GM18505 (cell line): ENCODE data around the gene HAPLN2.

ENCODE experiments used
- ATAC-seq: cut with Tn5 transposase; IDR thresholded peaks from one replicate; pipeline ENCODE4 v1.9.1; 2021; ENCODE audit not compliant: unreplicated experiment
- POLR2A ChIP-seq: IDR thresholded peaks from 4 replicates; pipeline ENCODE4 v1.6.1; 2011; ENCODE audit warnings: borderline replicate concordance; ENCODE audit not compliant: insufficient read depth, insufficient read length; ENCODE audit errors: extremely low read depth

Gene HAPLN2

DNA sequence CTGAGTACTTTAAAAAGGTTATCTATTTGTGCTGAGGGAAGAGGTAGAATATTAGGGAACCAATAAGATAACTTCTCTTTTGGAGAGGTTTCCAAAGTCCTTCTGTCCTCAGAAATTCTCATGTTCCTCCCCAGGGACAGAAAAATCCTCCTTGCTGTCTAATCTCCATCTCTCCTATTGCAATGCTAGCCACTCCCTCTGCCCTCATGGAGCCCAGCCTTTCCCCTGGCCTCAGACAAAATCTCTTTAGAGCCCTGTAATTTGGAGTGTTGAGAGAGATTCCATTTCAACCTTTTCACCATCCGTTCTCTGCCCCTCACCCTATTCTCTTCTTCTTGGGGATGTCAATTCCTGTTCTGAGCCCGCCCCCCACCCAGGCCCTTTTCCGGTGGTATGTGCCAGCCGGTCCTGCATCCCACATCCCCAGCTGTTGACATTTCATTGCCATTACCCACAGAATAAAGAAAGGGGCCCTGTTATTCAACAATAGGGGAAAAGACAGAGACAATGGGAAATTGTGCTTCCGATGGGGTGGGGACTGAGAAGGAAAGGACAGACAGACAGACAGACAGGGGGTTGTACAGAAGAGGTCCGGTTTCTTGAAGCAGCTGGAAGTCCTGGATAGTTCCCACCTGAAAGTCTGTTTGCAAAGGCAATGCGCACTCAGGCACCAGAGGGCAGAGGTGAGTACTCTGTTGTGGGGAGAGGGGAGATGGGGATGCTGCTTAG lies at the start of gene HAPLN2:
TSS of gene HAPLN2 (plus strand) at position 563 of the 729 bp plus-strand sequence. CDS start 4,076 bp downstream, outside the sequence.
- no peak for ATAC-seq
- no peak for TF ChIP-seq POLR2A

DNA sequence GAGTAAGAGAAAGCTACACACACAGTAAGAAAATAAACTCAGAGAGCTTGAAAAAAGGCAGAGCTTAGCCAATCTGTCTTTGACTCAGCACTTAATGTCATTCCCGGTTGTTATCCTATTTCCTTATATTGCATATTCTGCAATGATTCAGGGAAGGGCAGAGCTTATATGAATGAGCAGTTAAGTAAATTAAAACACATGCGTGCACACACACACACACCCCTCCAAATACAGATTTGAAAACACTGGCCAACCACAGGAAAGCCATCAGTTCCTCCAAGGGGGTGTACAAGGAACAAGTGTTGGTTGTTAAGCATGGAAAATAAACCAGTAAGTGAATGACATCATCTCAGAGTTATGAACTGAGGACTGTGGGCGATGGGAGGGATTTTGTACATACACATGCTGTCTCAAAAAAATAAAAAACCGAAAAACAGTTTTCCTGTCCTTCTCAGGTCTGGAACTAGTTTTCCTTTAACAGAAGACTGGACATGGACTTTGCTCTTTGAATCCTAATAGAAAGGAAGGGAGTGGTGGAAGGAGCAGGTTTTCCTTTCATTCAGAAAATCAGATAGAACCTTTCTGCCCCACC lies 47.9 kb upstream of the HAPLN2 start:
- no peak for TF ChIP-seq POLR2A
- ATAC-seq = no peak

DNA sequence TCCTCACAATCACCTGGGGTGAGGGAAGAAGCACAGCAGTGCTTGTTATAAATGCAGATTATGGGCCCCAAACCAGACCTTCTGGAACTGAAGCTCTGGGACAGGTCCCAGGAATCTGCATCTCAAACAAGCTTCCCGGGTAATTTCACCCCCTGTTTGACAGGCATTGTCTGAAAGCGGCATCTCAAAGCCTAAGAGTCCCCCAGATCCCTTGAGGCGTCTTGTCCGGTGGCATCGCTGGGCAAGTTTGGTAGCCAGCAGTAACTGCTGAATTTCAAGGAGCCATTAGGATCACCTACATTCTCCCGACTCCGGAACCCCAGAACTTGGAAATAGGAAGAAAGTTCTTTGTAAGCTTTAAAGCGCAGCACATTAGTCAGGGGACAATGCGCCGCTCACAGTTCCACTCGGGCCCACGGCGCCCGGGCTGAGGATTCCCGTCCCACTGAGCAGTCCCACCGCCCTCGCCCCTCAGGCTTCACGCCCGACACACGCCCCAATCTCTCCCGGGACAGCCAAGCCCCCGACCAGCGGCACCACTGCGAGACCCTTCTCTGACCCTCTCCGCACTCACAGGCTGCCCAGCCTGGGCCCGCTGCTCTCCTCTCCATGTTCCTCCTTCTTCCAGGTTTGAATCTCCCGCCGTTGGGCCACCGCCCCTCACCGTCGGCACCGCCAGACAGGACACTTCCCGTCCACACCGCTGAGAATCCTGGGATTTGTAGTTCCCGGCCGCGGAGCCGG lies 47.1 kb upstream of the HAPLN2 start, which contains the start of gene IQGAP3:
TSS of gene IQGAP3 (minus strand) at position 647 of the 744 bp plus-strand sequence. CDS start at position 611, 36 bp downstream.
- TF ChIP-seq POLR2A = no peak
- no peak for ATAC-seq

- no peak for ATAC-seq
- no peak for TF ChIP-seq POLR2A
These were observed 46.6 kb upstream of the HAPLN2 start for GRCh38 chr1:156572663-156573018.

GRCh38 chr1:156574039-156574633 lies 45.1 kb upstream of the HAPLN2 start:
- no peak for TF ChIP-seq POLR2A
- ATAC-seq = no peak

- no peak for ATAC-seq
- no peak for TF ChIP-seq POLR2A
These were observed 41.7 kb upstream of the HAPLN2 start for GRCh38 chr1:156577550-156577949.

DNA sequence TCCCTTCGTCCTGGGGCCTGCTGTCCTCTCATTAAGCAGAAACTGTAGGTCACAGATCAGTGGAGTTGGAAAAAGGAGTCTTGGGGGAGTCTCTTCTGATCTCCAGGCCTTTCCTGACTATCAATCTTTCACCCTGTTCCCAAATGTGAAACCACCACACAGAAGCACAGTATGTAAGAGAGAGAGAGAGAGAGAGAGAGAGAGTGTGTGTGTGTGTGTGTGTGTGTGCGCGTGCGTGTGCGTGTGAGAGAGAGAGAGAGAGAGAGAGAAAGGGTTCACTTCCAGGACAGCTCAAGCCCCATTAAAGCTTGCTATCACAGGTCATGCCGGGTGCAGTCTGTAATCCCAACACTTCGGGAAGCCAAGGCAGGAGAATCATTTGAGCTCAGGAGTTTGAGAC lies 41.2 kb upstream of the HAPLN2 start:
- no peak for ATAC-seq
- TF ChIP-seq POLR2A = no peak

DNA sequence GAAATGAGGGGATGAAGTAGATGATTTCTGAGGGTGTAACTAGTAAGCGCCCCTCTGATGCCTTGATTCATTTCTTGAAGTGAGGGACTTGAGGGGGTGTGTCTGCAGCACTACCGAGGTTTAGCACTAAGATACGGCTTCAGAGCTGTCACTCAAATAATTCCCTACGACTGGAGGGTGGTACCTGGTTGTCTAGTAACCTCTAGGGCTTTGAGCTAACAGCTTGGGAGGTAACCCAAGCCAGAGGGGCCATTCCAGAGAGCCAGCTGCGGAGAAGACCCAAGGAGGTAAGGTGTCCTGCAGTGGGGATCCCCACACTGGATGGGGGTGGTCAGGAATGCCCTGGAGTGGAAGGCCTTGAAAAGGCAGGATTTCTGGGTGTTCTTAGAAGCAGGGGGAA lies 39.7 kb upstream of the HAPLN2 start, which contains the start of gene TTC24:
TSS of gene TTC24 (plus strand) at position 252 of the 400 bp plus-strand sequence. CDS start 1,642 bp downstream, outside the sequence.
- no peak for TF ChIP-seq POLR2A
- ATAC-seq = no peak

DNA sequence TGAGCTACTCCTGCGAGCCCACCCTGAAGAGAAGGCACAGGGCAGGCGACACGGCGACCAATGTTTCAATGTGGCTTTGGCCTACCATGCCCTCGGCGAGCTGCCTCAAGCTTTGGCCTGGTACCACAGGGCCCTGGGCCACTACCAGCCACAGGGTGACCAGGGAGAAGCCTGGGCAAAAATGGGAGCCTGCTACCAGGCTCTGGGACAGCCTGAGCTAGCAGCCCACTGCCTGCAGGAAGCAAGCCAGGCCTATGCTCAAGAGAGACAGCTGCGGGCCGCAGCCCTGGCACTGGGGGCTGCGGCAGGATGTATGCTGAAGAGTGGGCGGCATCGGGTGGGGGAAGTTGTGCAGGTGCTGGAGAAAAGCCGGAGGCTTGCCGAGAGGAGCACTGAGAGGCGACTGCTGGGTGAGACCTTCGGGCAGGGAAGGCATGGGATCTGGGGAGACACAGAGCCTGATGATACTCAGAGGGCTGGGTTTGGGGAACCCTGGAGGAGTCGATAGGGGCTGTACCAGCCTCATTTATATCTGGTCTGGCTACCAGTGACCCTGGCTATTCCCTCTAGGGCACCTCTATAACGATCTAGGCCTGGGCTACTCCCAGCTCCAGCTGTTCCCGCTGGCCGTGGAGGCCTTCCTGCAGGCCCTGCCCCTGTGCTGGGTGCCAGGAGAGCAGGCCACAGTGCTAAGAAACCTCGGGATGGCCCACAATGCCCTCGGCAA lies 37.4 kb upstream of the HAPLN2 start:
- no peak for ATAC-seq
- peak; percentile 40 for TF ChIP-seq POLR2A

GRCh38 chr1:156582388-156583017 lies 36.7 kb upstream of the HAPLN2 start:
- no peak for ATAC-seq
- no peak for TF ChIP-seq POLR2A

DNA sequence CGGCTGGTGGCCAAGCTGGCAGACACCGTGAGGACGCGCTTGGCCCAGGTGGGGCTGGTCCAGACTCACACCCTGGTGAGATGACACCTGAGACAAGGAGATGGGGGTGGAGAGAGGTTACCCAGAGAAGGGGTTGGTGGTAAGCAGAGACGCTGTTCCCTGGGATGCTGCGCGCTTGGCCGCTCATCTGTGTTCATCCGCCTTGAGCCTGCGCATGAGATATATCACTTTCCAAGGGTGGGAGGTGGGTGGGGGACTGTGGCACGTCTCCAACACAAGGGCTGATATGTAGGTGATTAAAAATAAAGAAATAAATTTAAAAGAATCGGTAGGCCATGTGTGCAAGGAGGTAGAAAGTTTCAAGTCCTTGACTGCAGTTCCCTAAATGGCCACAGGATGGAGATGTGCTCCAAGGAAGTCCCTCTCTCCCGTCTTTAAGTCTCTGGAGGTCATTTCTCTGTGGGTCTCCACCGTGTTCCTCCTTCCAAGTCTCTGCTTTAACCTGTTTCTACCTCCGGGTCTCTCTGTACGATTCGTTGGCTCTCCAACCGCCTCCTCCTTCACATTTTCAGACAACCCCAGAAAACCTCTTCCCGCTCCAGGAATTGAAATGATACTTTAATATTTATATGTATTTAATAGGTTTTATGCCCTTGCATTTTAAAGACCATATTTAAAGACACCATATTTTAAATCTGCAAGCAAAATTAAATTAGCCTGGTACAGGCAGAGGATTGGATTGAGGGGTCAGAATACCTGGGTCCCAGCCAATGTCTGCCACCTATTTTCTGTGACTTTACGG lies 35.2 kb upstream of the HAPLN2 start:
- no peak for TF ChIP-seq POLR2A
- no peak for ATAC-seq

DNA sequence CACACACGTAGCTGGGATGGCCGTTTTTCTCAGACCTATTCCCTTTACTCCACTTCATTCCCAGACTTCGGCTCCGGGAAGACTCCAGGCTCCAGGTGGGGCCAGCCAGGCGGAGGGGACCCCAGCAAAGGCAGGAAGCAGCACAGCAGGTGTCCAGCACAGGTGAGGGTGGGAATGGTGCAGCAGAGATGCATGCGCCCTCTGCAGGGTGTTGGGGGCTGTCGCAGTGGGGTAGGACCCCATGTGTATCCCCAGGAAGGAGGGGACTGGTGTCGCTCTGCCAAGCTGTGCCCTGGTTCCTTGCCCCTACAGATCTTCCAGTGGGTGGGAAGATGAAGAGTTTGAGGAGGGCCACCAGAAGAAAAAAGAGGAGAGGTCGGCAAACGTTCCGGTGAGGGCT lies 34.4 kb upstream of the HAPLN2 start:
- ATAC-seq = no peak
- TF ChIP-seq POLR2A = no peak

DNA sequence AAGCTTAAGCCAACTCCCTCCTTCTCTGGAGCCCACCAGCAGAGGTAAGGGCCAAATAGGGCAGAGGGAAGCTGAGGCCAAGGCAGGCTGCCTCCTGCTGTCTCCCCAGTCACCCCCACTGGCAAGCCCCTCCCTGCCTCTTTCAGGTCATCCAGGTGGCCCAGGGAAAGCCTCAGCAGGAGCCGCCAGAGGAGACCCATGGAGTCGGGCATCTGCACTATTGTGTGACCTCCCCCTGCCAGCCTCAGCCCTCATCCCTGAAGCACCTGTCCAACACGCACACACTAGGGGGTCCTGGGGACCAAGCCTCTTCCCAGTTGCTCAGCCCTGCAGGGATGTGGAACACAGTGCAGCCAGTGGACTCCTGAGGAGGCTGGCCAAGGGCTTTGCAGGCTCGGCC lies 32.9 kb upstream of the HAPLN2 start:
- ATAC-seq = no peak
- TF ChIP-seq POLR2A = no peak
